ENCODE measurements around the gene HSPA9. TPM values are rescaled to one million over a fixed set of nuclear protein-coding genes. Genes with fewer than 3 reads are reported as not detected.
A peak's percentile ranks its signal among the peaks of the same experiment; 100 is the strongest.

The HSPA9 gene
- total RNA-seq, 3 donors from 2014 or later = 170 to 182 (median 173) TPM

GRCh38 chr5:138542180-138542955, 32.8 kb downstream of the HSPA9 start:
- no peaks in the 10 kb centered on the region for H3K9me3 ChIP-seq
- no peak for TF ChIP-seq CTCF (IDR thresholded peaks at IDR 0.05)
- H3K4me1 ChIP-seq (ENCODE audit: low read depth) = peaks cover 39% of the 10 kb centered on the region
- ATAC-seq = no peak
- intact Hi-C loops (cut with DNase I, micrococcal nuclease) = no loop called here
- no peaks in the 10 kb centered on the region for H3K36me3 ChIP-seq (ENCODE audit: low read depth)
- DNase-seq = peak in 1 of 3 donors; percentile 34
- H3K4me3 ChIP-seq = peak overlapping the region; percentile 98

GRCh38 chr5:138541511-138542179, 33.6 kb downstream of the HSPA9 start:
- ATAC-seq (no peak), DNase-seq (no peak)
- intact Hi-C loops (cut with DNase I, micrococcal nuclease) = no loop called here
- TF ChIP-seq CTCF (IDR thresholded peaks at IDR 0.05) = no peak
- Histone ChIP-seq H3K9me3 (no peaks in the 10 kb centered on the region), H3K4me3 (peak overlapping the region; percentile 98), H3K4me1 (ENCODE audit: low read depth) (peaks cover 39% of the 10 kb centered on the region), H3K36me3 (ENCODE audit: low read depth) (no peaks in the 10 kb centered on the region)

- Histone ChIP-seq H3K36me3 (ENCODE audit: low read depth) (no peaks in the 10 kb centered on the region), H3K4me3 (no peak overlapping the region), H3K4me1 (ENCODE audit: low read depth) (peaks cover 30% of the 10 kb centered on the region), H3K9me3 (no peaks in the 10 kb centered on the region)
- DNase-seq = no peak
- intact Hi-C loops (cut with DNase I, micrococcal nuclease) = no loop called here
- TF ChIP-seq CTCF (IDR thresholded peaks at IDR 0.05) = no peak
- no peak for ATAC-seq
Measured at GRCh38 chr5:138539791-138540190, 35.4 kb downstream of the HSPA9 start.

GRCh38 chr5:138538943-138539627, 36.1 kb downstream of the HSPA9 start:
- no peaks in the 10 kb centered on the region for H3K36me3 ChIP-seq (ENCODE audit: low read depth)
- no peaks in the 10 kb centered on the region for H3K9me3 ChIP-seq
- H3K4me3 ChIP-seq = no peak overlapping the region
- no peak for TF ChIP-seq CTCF (IDR thresholded peaks at IDR 0.05)
- peaks cover 23% of the 10 kb centered on the region for H3K4me1 ChIP-seq (ENCODE audit: low read depth)
- ATAC-seq = no peak
- no peak for DNase-seq
- intact Hi-C loops (cut with DNase I, micrococcal nuclease) = no loop called here

GRCh38 chr5:138536665-138537315, 38.4 kb downstream of the HSPA9 start:
- peak; percentile 57 for ATAC-seq
- DNase-seq = no peak
- intact Hi-C loops (cut with DNase I, micrococcal nuclease) = no loop called here
- no peak overlapping the region for H3K4me3 ChIP-seq
- H3K36me3 ChIP-seq (ENCODE audit: low read depth) = no peaks in the 10 kb centered on the region
- peaks cover 19% of the 10 kb centered on the region for H3K4me1 ChIP-seq (ENCODE audit: low read depth)
- no peaks in the 10 kb centered on the region for H3K9me3 ChIP-seq
- no peak for TF ChIP-seq CTCF (IDR thresholded peaks at IDR 0.05)

All from mucosa of descending colon (tissue), 3 donors.